Activated naive CD8-positive, alpha-beta T cell treated with anti-CD3 and anti-CD28 coated beads, Interleukin-2, amount 50 U/mL, for 16 hours (primary cell): ENCODE measurements around the gene MBD3L2B.
"Not testable (repeated sequence)": the region's sequence is repeated elsewhere in the genome, so short reads cannot be mapped to it uniquely, and the experiment has no call there.

Experiments used
- DNase-seq: peaks from one replicate; pipeline ENCODE4 v3.0.0-alpha.2; 2020; ENCODE audit warnings: low read depth, low spot score

The MBD3L2B gene

GRCh38 chr19:7021331-7021730 is at the start of gene MBD3L2B:
Gene MBD3L2B (minus strand): TSS chr19:7021431. CDS start chr19:7021397, 34 bp downstream.
- DNase-seq, result not testable (repeated sequence)

GRCh38 chr19:7069904-7070226 is 48.6 kb upstream of the MBD3L2B start:
- no peak for DNase-seq

GRCh38 chr19:7069042-7069903 is 48.0 kb upstream of the MBD3L2B start, which contains the start of gene ZNF557:
Gene ZNF557 (plus strand): TSS chr19:7069703. CDS start chr19:7075075, 5,372 bp downstream.
- peak; percentile 98 for DNase-seq

GRCh38 chr19:7068599-7068998 is 47.4 kb upstream of the MBD3L2B start:
- DNase-seq, result no peak

GRCh38 chr19:7067716-7068115 is 46.5 kb upstream of the MBD3L2B start:
- DNase-seq, result no peak

GRCh38 chr19:7067122-7067521 is 45.9 kb upstream of the MBD3L2B start:
- DNase-seq, result not testable (repeated sequence)

- DNase-seq, result no peak
Observed at GRCh38 chr19:7063764-7064418, 42.7 kb upstream of the MBD3L2B start.

- no peak for DNase-seq
Observed at GRCh38 chr19:7063339-7063738, 42.1 kb upstream of the MBD3L2B start.

- not testable (repeated sequence) for DNase-seq
Observed at GRCh38 chr19:7059977-7060376, 38.7 kb upstream of the MBD3L2B start.

GRCh38 chr19:7058576-7058975 is 37.3 kb upstream of the MBD3L2B start, which contains the start of gene MBD3L3:
Gene MBD3L3 (minus strand): TSS chr19:7058676. CDS start chr19:7058605, 71 bp downstream.
- not testable (repeated sequence) for DNase-seq

- DNase-seq, result not testable (repeated sequence)
Observed at GRCh38 chr19:7056371-7056770, 35.1 kb upstream of the MBD3L2B start.

- DNase-seq, result not testable (repeated sequence)
Observed at GRCh38 chr19:7055679-7056078, 34.4 kb upstream of the MBD3L2B start.

GRCh38 chr19:7054635-7055368 is 33.6 kb upstream of the MBD3L2B start:
- not testable (repeated sequence) for DNase-seq

GRCh38 chr19:7052896-7053295 is 31.7 kb upstream of the MBD3L2B start:
- DNase-seq, result not testable (repeated sequence)

- DNase-seq, result not testable (repeated sequence)
Observed at GRCh38 chr19:7051421-7051820, 30.2 kb upstream of the MBD3L2B start.

- not testable (repeated sequence) for DNase-seq
Observed at GRCh38 chr19:7049021-7049420, 27.8 kb upstream of the MBD3L2B start, which contains the start of gene MBD3L2. Gene MBD3L2 (plus strand): TSS chr19:7049321. CDS start chr19:7049374, 53 bp downstream.

- DNase-seq, result not testable (repeated sequence)
Observed at GRCh38 chr19:7041563-7041962, 20.3 kb upstream of the MBD3L2B start.

GRCh38 chr19:7040079-7040478 is 18.8 kb upstream of the MBD3L2B start, which contains the start of gene MBD3L4:
Gene MBD3L4 (minus strand): TSS chr19:7040179. CDS start chr19:7040144, 35 bp downstream.
- DNase-seq, result not testable (repeated sequence)

- not testable (repeated sequence) for DNase-seq
Observed at GRCh38 chr19:7030278-7030677, 9.0 kb upstream of the MBD3L2B start, which contains the start of gene MBD3L5. Gene MBD3L5 (plus strand): TSS chr19:7030578. CDS start chr19:7030612, 34 bp downstream.

- not testable (repeated sequence) for DNase-seq
Observed at GRCh38 chr19:7028790-7029189, 7.6 kb upstream of the MBD3L2B start.

GRCh38 chr19:7018828-7019227 is 2.4 kb downstream of the MBD3L2B start:
- no peak for DNase-seq
